Thyroid gland (tissue), 4 donors: Measurements from ENCODE around the gene ANO9. TPM values are rescaled to one million over a fixed set of nuclear protein-coding genes. Genes with fewer than 3 reads are reported as not detected.

Experiments
- DNase-seq, 2 donors: peaks; one replicate each; pipeline ENCODE4 v3.0.0-alpha.2; 2019
- H3K27ac ChIP-seq, 3 donors: fragments of 200-600 bp; sonication (generic); 1 replicate in 2 of 3; 2 replicates in 1 of 3; pipeline ENCODE4 v1.5.1; 2016 to 2019; ENCODE audit warnings: mild to moderate bottlenecking in 1 of 3, moderate library complexity in 1 of 3
- H3K27me3 ChIP-seq: fragments of 200-600 bp; sonication (generic); one replicate; pipeline ENCODE4 v1.5.1; 2019
- H3K36me3 ChIP-seq, 2 donors: fragments of 200-600 bp; sonication (generic); one replicate each; pipeline ENCODE4 v1.5.1; 2016 to 2019
- H3K4me1 ChIP-seq, 2 donors: fragments of 200-600 bp; sonication (generic); one replicate each; pipeline ENCODE4 v1.5.1; 2017 to 2019
- H3K4me3 ChIP-seq, 3 donors: fragments of 200-600 bp; sonication (generic); replicated peaks in 1 of 3; 1 replicate in 2 of 3; 2 replicates in 1 of 3; pipeline ENCODE4 v1.5.1; 2016; ENCODE audit warnings: mild to moderate bottlenecking in 1 of 3
- H3K9me3 ChIP-seq: fragments of 200-600 bp; sonication (generic); one replicate; pipeline ENCODE4 v1.5.1; 2017
- POLR2A ChIP-seq, 2 donors: fragments of 450-650 bp; IDR thresholded peaks; one replicate each; pipeline ENCODE4 v1.6.1; 2017; ENCODE audit warnings: antibody characterized with exemption in 2 of 2, mild to moderate bottlenecking in 2 of 2, moderate library complexity in 1 of 2
- WGBS, 2 donors: methylation state at CpG; one replicate each; pipeline ENCODE4 v1.1.5; 2017; 5-methylcytosine and 5-hydroxymethylcytosine counted together
- intact Hi-C: fragments of 100-400 bp; cut with DNase I; formaldehyde crosslinking; loops from one replicate; pipeline ENCODE4 v1.15.1; 2023
- total RNA-seq, 4 donors: library from RNA; depleted of rRNA; stranded (reverse); fragments of >200 nt; gene quantifications; one replicate each; pipeline ENCODE4 v1.2.3, GENCODE V29; 2016
- TF ChIP-seq, protein P1 (sequence below), 6 experiments: fragments of 200-600 bp in 3 of 6; fragments of 450-650 bp in 3 of 6; sonication (generic) in 3 of 6; IDR thresholded peaks; one replicate each; pipeline ENCODE4 v1.5.1; 2016 to 2019; ENCODE audit warnings: antibody characterized with exemption in 6 of 6, mild to moderate bottlenecking in 2 of 6, inconsistent platforms in 1 of 6, moderate library complexity in 1 of 6

The ANO9 gene
- total RNA-seq, 4 donors from 2014 or later = 3.7 to 6.4 (median 4.7) TPM

DNA sequence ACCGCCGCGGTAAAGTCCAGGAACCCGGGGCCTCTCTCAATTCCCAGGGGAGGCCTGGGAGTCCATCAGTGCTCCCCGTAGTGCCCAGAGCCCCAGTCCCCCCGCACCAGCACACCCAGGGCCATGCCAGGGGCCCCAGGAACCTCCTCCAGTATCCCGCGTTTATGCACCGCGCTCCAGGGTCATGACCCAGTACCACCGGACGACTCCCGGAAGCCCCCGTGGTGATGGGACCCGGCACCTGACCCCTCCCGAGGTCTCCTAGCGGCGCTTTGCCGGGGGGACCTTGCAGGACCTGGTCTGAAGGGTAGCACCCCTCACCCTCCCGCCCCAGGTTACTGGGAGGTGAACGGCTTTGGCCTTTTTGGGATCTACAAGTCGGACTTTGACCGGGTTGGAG is 61.3 kb downstream of the ANO9 start:
- Histone ChIP-seq H3K9me3 (no peaks in the 10 kb centered on the region), H3K36me3 (no peaks in the 10 kb centered on the region), H3K27me3 (no peaks in the 10 kb centered on the region), H3K4me1 (no peaks in the 10 kb centered on the region), H3K4me3 (no peak overlapping the region), H3K27ac (no peak overlapping the region)
- intact Hi-C loops = no loop called here
- TF ChIP-seq, protein P1, sequence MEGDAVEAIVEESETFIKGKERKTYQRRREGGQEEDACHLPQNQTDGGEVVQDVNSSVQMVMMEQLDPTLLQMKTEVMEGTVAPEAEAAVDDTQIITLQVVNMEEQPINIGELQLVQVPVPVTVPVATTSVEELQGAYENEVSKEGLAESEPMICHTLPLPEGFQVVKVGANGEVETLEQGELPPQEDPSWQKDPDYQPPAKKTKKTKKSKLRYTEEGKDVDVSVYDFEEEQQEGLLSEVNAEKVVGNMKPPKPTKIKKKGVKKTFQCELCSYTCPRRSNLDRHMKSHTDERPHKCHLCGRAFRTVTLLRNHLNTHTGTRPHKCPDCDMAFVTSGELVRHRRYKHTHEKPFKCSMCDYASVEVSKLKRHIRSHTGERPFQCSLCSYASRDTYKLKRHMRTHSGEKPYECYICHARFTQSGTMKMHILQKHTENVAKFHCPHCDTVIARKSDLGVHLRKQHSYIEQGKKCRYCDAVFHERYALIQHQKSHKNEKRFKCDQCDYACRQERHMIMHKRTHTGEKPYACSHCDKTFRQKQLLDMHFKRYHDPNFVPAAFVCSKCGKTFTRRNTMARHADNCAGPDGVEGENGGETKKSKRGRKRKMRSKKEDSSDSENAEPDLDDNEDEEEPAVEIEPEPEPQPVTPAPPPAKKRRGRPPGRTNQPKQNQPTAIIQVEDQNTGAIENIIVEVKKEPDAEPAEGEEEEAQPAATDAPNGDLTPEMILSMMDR (IDR thresholded peaks at IDR 0.05) = no peak
- no peak for TF ChIP-seq POLR2A (IDR thresholded peaks at IDR 0.05)
- 95 to 97% methylated on average over 21 to 23 of the region's 23 CpGs for WGBS, 2 donors
- DNase-seq = no peak

DNA sequence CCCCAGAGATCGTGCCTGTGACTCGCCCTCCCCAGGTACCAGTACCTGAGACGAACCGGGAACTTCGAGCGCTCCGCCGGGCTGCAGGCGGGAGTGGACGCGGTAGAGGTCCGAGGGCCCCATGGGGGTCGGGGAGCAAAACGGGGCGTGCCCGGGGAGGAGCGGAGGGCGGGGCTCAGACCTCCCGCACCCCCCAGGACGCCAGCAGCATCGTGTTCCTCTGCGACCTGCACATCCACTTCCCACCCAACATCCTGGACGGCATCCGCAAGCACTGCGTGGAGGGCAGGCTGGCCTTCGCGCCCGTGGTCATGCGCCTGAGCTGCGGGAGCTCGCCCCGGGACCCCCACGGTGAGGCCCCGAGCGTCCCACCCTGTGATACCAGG is 61.7 kb downstream of the ANO9 start:
- Histone ChIP-seq H3K9me3 (no peaks in the 10 kb centered on the region), H3K4me1 (no peaks in the 10 kb centered on the region), H3K4me3 (no peak overlapping the region), H3K36me3 (no peaks in the 10 kb centered on the region), H3K27ac (no peak overlapping the region), H3K27me3 (no peaks in the 10 kb centered on the region)
- DNase-seq = no peak
- TF ChIP-seq, protein P1 (IDR thresholded peaks at IDR 0.05) = no peak
- TF ChIP-seq POLR2A (IDR thresholded peaks at IDR 0.05) = no peak
- intact Hi-C loops = no loop called here
- 92 to 93% methylated on average over 23 to 30 of the region's 35 CpGs for WGBS, 2 donors

DNA sequence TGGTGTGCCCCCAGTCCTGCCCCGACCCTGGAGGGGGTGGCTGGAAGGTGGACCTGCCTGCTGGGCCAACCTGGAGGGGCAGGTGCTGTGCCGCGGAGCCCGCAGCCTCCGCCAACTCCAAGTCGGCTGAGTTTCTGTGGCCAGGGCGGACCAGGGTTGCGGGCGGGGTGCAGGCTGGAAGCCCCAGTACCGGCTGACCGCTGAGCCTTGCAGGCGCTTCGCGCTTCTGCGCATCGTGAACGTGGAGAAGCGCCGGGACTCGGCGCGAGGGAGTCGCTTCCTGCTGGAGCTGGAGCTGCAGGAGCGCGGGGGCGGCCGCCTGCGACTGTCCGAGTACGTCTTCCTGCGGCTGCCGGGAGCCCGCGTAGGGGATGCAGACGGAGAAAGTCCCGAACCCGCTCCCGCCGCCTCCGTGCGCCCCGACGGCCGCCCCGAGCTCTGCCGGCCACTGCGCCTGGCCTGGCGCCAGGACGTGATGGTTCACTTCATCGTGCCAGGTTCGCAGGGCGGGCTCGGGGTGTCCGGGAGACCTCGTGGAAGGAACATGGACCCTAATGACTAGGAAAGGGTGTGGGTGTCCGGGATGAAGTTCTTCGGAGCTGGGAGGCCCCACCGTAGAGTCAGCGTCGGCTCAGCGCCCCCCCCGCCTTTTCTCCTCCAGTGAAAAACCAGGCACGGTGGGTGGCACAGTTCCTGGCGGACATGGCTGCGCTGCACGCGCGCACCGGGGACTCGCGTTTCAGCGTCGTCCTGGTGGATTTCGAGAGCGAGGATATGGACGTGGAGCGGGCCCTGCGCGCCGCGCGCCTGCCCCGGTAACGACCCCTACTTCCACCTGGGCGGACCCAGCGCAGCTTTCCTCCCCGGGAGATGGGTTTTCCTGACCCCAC is 62.4 kb downstream of the ANO9 start:
- 87 to 90% methylated on average over 51 to 82 of the region's 87 CpGs for WGBS, 2 donors
- no peak for DNase-seq
- Histone ChIP-seq H3K27ac (no peak overlapping the region), H3K4me3 (no peak overlapping the region), H3K27me3 (no peaks in the 10 kb centered on the region), H3K36me3 (no peaks in the 10 kb centered on the region), H3K9me3 (no peaks in the 10 kb centered on the region), H3K4me1 (no peaks in the 10 kb centered on the region)
- intact Hi-C loops = no loop called here
- TF ChIP-seq, protein P1 (IDR thresholded peaks at IDR 0.05) = no peak
- TF ChIP-seq POLR2A (IDR thresholded peaks at IDR 0.05) = no peak

DNA sequence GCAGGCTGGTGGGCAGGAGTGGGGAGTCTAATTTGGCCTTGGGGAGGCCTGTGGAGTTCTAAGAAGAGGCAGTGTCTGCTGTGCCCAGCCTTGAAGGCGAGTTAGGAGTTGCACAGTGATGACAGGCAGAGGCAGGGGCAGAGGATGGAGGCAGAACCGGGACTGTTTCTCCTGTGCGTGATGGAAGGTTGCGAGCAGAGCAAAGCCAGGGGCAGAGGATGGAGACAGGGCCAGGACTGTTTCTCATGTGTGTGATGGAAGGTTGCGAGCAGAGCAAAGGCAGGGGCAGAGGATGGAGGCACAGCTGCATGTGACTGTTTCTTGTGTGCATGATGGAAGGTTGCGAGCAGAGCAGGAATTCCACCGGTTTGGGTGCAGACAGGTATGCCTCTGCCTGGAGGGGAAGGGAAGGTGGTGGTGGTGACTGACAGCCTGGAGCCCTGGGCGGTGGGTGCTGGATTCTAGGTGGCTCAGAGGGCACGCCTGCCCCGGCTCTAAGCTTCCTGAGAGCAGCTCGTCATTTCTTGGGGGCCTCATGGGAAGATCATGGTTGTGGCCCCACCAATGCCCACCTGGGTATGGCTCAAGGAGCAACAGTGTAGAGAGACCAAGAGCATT is 63.8 kb downstream of the ANO9 start:
- intact Hi-C loops = no loop called here
- TF ChIP-seq POLR2A (IDR thresholded peaks at IDR 0.05) = no peak
- TF ChIP-seq, protein P1 (IDR thresholded peaks at IDR 0.05) = no peak
- Histone ChIP-seq H3K4me3 (no peak overlapping the region), H3K27ac (no peak overlapping the region), H3K36me3 (no peaks in the 10 kb centered on the region), H3K27me3 (no peaks in the 10 kb centered on the region), H3K4me1 (no peaks in the 10 kb centered on the region), H3K9me3 (no peaks in the 10 kb centered on the region)
- WGBS, 2 donors = 82 to 84% methylated on average over 11 of the region's 11 CpGs
- no peak for DNase-seq
